Measurements from ENCODE around the gene NECTIN3. TPM values are rescaled to one million over a fixed set of nuclear protein-coding genes. Genes with fewer than 3 reads are reported as not detected.
A peak's percentile ranks its signal among the peaks of the same experiment; 100 is the strongest.

NECTIN3 gene
- total RNA-seq, 4 donors from 2014 or later, result 1.4 to 9.9 (median 2.0) TPM

DNA sequence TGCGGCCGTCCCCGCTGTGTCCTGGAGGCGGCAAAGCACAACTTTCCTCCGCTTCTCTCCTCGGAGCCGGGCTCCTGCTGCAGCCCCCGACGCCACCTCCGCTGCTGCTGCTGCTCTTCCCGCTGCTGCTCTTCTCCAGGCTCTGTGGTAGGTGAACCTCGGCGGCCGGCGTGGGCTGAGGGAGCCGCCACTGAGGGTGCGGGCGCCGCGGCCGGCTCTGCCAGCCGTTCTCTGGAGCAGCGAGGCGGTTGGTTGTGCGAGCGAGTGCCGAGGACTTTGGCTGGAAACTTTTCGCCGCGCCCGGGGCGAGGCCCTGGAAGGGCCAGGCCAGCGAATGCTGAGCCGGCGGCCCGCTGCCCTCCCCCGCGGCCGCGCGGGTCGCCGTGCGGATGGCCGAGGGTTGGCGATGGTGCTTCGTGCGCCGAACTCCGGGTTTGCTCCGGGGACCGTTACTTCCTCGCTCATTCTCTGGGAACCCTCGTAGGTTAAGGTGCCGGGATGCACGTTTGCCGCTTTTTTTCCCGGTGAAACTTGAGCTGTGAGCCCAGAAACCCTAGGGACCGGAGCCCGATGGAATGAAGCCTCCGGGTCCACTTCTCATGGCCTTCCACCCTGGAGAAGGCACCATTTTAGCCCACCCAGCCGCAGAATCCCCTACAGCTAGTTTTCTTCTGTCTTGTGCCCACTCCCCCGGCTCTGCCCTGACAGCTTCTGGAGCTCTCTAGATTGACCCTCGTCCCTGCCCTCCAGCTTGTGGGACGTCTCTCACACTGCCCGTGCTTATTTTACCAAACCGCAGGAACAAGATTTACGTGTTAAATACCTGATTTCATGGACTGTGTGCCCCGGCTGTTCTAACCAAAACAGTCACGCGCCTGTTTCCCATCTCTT, 660 bp downstream of the NECTIN3 start:
- H3K4me3 ChIP-seq, result peak overlapping the region; percentile 49 to 96 (median 74)
- 1 to 5% methylated on average over 18 to 23 of the region's 71 CpGs for WGBS, 2 donors
- H3K4me1 ChIP-seq, result peaks cover 7 to 44% (median 12%) of the 10 kb centered on the region in 3 donors
- no peaks in the 10 kb centered on the region for H3K9me3 ChIP-seq
- intact Hi-C loops (cut with DNase I), result no loop called here
- TF ChIP-seq POLR2A (IDR thresholded peaks at IDR 0.05), result no peak
- TF ChIP-seq, protein P1, sequence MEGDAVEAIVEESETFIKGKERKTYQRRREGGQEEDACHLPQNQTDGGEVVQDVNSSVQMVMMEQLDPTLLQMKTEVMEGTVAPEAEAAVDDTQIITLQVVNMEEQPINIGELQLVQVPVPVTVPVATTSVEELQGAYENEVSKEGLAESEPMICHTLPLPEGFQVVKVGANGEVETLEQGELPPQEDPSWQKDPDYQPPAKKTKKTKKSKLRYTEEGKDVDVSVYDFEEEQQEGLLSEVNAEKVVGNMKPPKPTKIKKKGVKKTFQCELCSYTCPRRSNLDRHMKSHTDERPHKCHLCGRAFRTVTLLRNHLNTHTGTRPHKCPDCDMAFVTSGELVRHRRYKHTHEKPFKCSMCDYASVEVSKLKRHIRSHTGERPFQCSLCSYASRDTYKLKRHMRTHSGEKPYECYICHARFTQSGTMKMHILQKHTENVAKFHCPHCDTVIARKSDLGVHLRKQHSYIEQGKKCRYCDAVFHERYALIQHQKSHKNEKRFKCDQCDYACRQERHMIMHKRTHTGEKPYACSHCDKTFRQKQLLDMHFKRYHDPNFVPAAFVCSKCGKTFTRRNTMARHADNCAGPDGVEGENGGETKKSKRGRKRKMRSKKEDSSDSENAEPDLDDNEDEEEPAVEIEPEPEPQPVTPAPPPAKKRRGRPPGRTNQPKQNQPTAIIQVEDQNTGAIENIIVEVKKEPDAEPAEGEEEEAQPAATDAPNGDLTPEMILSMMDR (IDR thresholded peaks at IDR 0.05), result no peak
- H3K36me3 ChIP-seq, result no peaks in the 10 kb centered on the region
- DNase-seq, result no peak
- H3K27me3 ChIP-seq, result peaks cover 0 to 27% (median 0%) of the 10 kb centered on the region in 4 donors
- H3K27ac ChIP-seq, result peak overlapping the region; percentile 71 to 96 (median 88)

DNA sequence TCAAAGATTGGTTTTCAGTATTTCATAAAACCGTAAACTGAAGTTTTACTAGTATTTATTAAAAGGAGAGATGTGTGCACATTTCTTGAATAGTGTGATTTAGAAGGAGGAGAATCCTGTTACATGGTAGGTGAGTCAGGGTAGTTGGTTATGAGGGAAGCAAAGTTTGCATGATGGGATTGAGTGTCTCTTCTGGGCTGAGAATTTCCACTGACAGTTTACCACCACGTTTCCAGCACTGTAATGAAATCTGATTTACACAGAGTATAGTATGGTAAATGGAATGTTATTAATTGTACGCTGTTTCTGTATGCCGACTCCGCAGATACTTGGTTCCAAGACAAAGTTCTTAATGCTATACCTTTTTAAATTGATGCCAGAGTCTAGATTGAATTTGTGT, 1.6 kb downstream of the NECTIN3 start:
- Histone ChIP-seq H3K36me3 (no peaks in the 10 kb centered on the region), H3K4me3 (peak overlapping the region in 3 of 4 donors; percentile 72 to 96 (median 77)), H3K9me3 (no peaks in the 10 kb centered on the region), H3K4me1 (peaks cover 7 to 44% (median 12%) of the 10 kb centered on the region in 3 donors), H3K27me3 (peaks cover 0 to 27% (median 0%) of the 10 kb centered on the region in 4 donors), H3K27ac (no peak overlapping the region)
- no peak for DNase-seq
- TF ChIP-seq, protein P1 (IDR thresholded peaks at IDR 0.05), result no peak
- no peak for TF ChIP-seq POLR2A (IDR thresholded peaks at IDR 0.05)
- 73 to 75% methylated on average over 5 of the region's 5 CpGs for WGBS, 2 donors
- intact Hi-C loops (cut with DNase I), result no loop called here

DNA sequence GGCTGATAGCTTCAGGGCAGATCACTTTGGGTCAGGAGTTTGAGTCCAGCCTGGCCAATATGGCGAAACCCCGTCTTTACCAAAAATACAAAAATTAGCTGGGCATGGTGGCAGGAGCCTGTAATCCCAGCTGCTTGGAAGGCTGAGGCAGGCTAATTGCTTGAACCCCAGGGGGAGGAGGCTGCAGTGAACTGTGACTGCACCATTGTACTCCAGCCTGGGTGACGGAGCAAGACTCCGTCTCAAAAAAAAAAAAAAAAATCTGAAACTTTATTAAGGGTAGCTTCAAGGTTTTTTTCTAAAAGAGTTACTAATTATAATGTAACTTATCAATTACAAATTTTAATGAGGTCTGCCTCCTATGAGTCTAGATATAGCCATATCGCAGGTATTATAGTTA, 5.1 kb downstream of the NECTIN3 start:
- no peak overlapping the region for H3K4me3 ChIP-seq
- H3K27ac ChIP-seq, result no peak overlapping the region
- peaks cover 0 to 27% (median 0%) of the 10 kb centered on the region in 4 donors for H3K27me3 ChIP-seq
- H3K9me3 ChIP-seq, result no peaks in the 10 kb centered on the region
- H3K4me1 ChIP-seq, result peaks cover 4 to 30% (median 4%) of the 10 kb centered on the region in 3 donors
- intact Hi-C loops (cut with DNase I), result no loop called here
- DNase-seq, result no peak
- WGBS, 2 donors, result 87 to 91% methylated on average over 5 of the region's 5 CpGs
- no peak for TF ChIP-seq POLR2A (IDR thresholded peaks at IDR 0.05)
- TF ChIP-seq, protein P1 (IDR thresholded peaks at IDR 0.05), result no peak
- no peaks in the 10 kb centered on the region for H3K36me3 ChIP-seq

DNA sequence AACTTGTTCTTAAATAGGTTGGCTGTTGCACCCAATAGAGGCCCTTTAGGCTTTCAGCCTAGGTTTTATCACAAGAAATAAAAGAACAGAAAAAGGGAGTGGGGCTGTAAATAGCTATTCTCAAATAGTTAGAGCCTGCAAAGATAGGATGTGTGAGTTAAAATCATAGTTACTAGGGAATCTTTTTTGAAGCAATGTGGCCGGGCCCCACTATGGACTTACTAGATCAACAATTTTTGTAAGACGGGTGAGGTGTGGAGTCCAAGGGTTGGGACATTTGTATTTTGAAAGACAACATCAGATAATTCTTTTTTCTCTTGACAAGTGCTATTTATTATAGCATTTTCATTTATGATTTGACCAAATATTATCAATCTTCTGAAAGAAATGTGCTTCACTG, 5.8 kb downstream of the NECTIN3 start:
- H3K4me1 ChIP-seq, result peaks cover 2 to 24% (median 3%) of the 10 kb centered on the region in 3 donors
- 88 to 93% methylated on average over 2 of the region's 2 CpGs for WGBS, 2 donors
- TF ChIP-seq POLR2A (IDR thresholded peaks at IDR 0.05), result no peak
- TF ChIP-seq, protein P1 (IDR thresholded peaks at IDR 0.05), result no peak

DNA sequence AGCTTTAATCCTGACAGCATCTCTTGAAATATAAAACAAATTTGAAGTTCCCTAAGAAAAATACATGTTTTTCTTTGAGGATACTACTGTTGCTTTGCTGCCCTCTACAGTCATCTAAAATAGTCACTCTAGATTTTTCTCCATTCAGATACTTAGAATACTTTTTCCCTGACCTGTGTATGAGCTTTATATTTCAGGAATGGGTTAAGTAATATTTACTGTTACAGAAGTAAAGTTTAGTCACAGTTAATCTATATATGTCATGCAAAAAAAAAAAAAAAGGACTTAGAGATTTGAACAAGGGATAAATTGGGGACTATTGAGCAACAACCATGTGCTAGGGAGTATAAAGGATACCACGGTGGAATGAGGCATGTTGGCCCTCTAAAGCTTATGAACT, 8.8 kb downstream of the NECTIN3 start:
- 27 to 33% methylated on average over 1 of the region's 1 CpG for WGBS, 2 donors
- H3K9me3 ChIP-seq, result no peaks in the 10 kb centered on the region
- no peaks in the 10 kb centered on the region for H3K27me3 ChIP-seq
- TF ChIP-seq POLR2A (IDR thresholded peaks at IDR 0.05), result no peak
- TF ChIP-seq, protein P1 (IDR thresholded peaks at IDR 0.05), result peak in 5 of 6 experiments; percentile 20 to 48 (median 29)
- no peak overlapping the region for H3K27ac ChIP-seq
- intact Hi-C loops (cut with DNase I), result no loop called here
- H3K4me3 ChIP-seq, result no peak overlapping the region
- H3K4me1 ChIP-seq, result peaks cover 0 to 6% (median 0%) of the 10 kb centered on the region in 3 donors
- H3K36me3 ChIP-seq, result no peaks in the 10 kb centered on the region
- DNase-seq, result no peak

More for the DNA sequence above, 5.8 kb downstream of the NECTIN3 start:
- Histone ChIP-seq H3K4me3 (no peak overlapping the region), H3K36me3 (no peaks in the 10 kb centered on the region), H3K27me3 (peaks cover 0 to 21% (median 0%) of the 10 kb centered on the region in 4 donors), H3K9me3 (no peaks in the 10 kb centered on the region), H3K27ac (no peak overlapping the region)
- DNase-seq, result no peak
- intact Hi-C loops (cut with DNase I), result no loop called here
